Liver (tissue), 9 donors: Measurements from ENCODE around the gene ADCYAP1R1. TPM values are rescaled to one million over a fixed set of nuclear protein-coding genes. Genes with fewer than 3 reads are reported as not detected.

ENCODE experiments used
- DNase-seq: peaks from one replicate; pipeline ENCODE4 v3.0.0-alpha.2; 2017; ENCODE audit warnings: low spot score
- H3K27ac ChIP-seq, 2 donors: one replicate each; pipeline ENCODE4 v1.7.0; 2013; ENCODE audit warnings: inconsistent platforms in 2 of 2, low read length in 2 of 2, control low read depth in 1 of 2, low read depth in 1 of 2, mild to moderate bottlenecking in 1 of 2
- H3K27me3 ChIP-seq, 4 donors: one replicate each; pipeline versions ENCODE4 v1.6.1 to v1.7.0; 2013; ENCODE audit warnings: low read length in 3 of 4, inconsistent platforms in 1 of 4, mild to moderate bottlenecking in 1 of 4, moderate library complexity in 1 of 4; ENCODE audit not compliant: control insufficient read depth in 4 of 4, insufficient read depth in 4 of 4
- H3K36me3 ChIP-seq, 4 donors: one replicate each; pipeline versions ENCODE4 v1.6.1 to v1.7.0; 2013; ENCODE audit warnings: low read length in 3 of 4, mild to moderate bottlenecking in 3 of 4, low read depth in 1 of 4, moderate library complexity in 1 of 4; ENCODE audit not compliant: control insufficient read depth in 4 of 4, insufficient read depth in 3 of 4
- H3K4me1 ChIP-seq, 4 donors: one replicate each; pipeline versions ENCODE4 v1.6.1 to v1.7.0; 2013; ENCODE audit warnings: low read length in 3 of 4, mild to moderate bottlenecking in 3 of 4, moderate library complexity in 1 of 4; ENCODE audit not compliant: control insufficient read depth in 4 of 4, insufficient read depth in 4 of 4
- H3K4me3 ChIP-seq, 3 donors: one replicate each; pipeline versions ENCODE4 v1.6.1 to v1.7.0; 2013; ENCODE audit warnings: low read length in 3 of 3, control low read depth in 1 of 3, low read depth in 1 of 3, mild to moderate bottlenecking in 1 of 3
- H3K9ac ChIP-seq, 2 donors: one replicate each; pipeline ENCODE4 v1.7.0; 2013; ENCODE audit warnings: low read length in 2 of 2, mild to moderate bottlenecking in 2 of 2, moderate library complexity in 2 of 2, control low read depth in 1 of 2, low read depth in 1 of 2
- H3K9me3 ChIP-seq, 4 donors: one replicate each; pipeline versions ENCODE4 v1.6.1 to v1.7.0; 2013; ENCODE audit warnings: low read length in 3 of 4; ENCODE audit not compliant: control insufficient read depth in 4 of 4
- EGR1 ChIP-seq, 2 donors: IDR thresholded peaks; 2 replicates each; pipeline ENCODE4 v1.6.1; 2016 to 2018; ENCODE audit warnings: antibody characterized with exemption in 2 of 2, low read depth in 2 of 2
- FOXA1 ChIP-seq: IDR thresholded peaks from 2 replicates; pipeline ENCODE4 v1.6.1; 2016; ENCODE audit warnings: antibody characterized with exemption
- FOXA2 ChIP-seq: IDR thresholded peaks from 2 replicates; pipeline ENCODE4 v1.6.1; 2016; ENCODE audit warnings: antibody characterized with exemption
- GABPA ChIP-seq, 2 donors: IDR thresholded peaks in 1 of 2; conservative IDR thresholded peaks in 1 of 2; 2 replicates each; pipeline ENCODE4 v1.6.1; 2016; ENCODE audit warnings: antibody characterized with exemption in 2 of 2, mild to moderate bottlenecking in 1 of 2, moderate library complexity in 1 of 2
- HNF4A ChIP-seq, 2 donors: conservative IDR thresholded peaks; 2 replicates each; pipeline ENCODE4 v1.6.1; 2016; ENCODE audit warnings: antibody characterized with exemption in 2 of 2, mild to moderate bottlenecking in 2 of 2
- HNF4G ChIP-seq: IDR thresholded peaks from 2 replicates; pipeline ENCODE4 v1.6.1; 2016; ENCODE audit warnings: antibody characterized with exemption
- JUND ChIP-seq, 2 donors: IDR thresholded peaks; 2 replicates each; pipeline ENCODE4 v1.6.1; 2016; ENCODE audit warnings: antibody characterized with exemption in 2 of 2
- NR2F2 ChIP-seq: IDR thresholded peaks from 2 replicates; pipeline ENCODE4 v1.6.1; 2016; ENCODE audit warnings: antibody characterized with exemption
- RAD21 ChIP-seq, 2 donors: IDR thresholded peaks; 2 replicates each; pipeline ENCODE4 v1.6.1; 2016; ENCODE audit warnings: antibody characterized with exemption in 2 of 2, mild to moderate bottlenecking in 2 of 2
- RXRA ChIP-seq, 2 donors: IDR thresholded peaks; 2 replicates each; pipeline ENCODE4 v1.6.1; 2017 to 2018; ENCODE audit warnings: antibody characterized with exemption in 2 of 2, mild to moderate bottlenecking in 1 of 2
- SP1 ChIP-seq: IDR thresholded peaks from 2 replicates; pipeline ENCODE4 v1.6.1; 2018; ENCODE audit warnings: antibody characterized with exemption, mild to moderate bottlenecking
- TAF1 ChIP-seq: conservative IDR thresholded peaks from 2 replicates; pipeline ENCODE4 v1.6.1; 2016; ENCODE audit warnings: antibody characterized with exemption, mild to moderate bottlenecking
- YY1 ChIP-seq: IDR thresholded peaks from 2 replicates; pipeline ENCODE4 v1.6.1; 2016; ENCODE audit warnings: antibody characterized with exemption, mild to moderate bottlenecking
- WGBS: extraction: QIAGEN DNeasy Blood & Tissue Kit; methylation state at CpG from one replicate; pipeline ENCODE4 v1.1.7; 2013; 5-methylcytosine and 5-hydroxymethylcytosine counted together
- polyA plus RNA-seq, 2 donors: library from polyadenylated mRNA; stranded (reverse) in 1 of 2; unstranded in 1 of 2; fragments of 200-250 nt in 1 of 2; fragments of >200 nt in 1 of 2; fragmentation: Nextera tagmentation in 1 of 2; extraction: Ambion mirVana in 1 of 2; gene quantifications; one replicate each; pipeline versions ENCODE4 v1.2.1 to v1.2.3, GENCODE V29; 2013 to 2015
- total RNA-seq, 2 donors: library from RNA; depleted of rRNA; stranded (reverse); fragments of >200 nt; gene quantifications; one replicate each; pipeline ENCODE4 v1.2.3, GENCODE V29; 2014
- TF ChIP-seq, protein P1 (sequence below): IDR thresholded peaks from 2 replicates; pipeline ENCODE4 v1.6.1; 2016; ENCODE audit warnings: antibody characterized with exemption
- TF ChIP-seq, protein P2 (sequence below): IDR thresholded peaks from 2 replicates; pipeline ENCODE4 v1.6.1; 2016; ENCODE audit warnings: antibody characterized with exemption
- TF ChIP-seq, protein P3 (sequence below): fragments of 150-350 bp; IDR thresholded peaks from 2 replicates; pipeline ENCODE4 v1.5.1; 2017; ENCODE audit warnings: improper control_type of control experiment, low read depth, low read length; ENCODE audit not compliant: missing input control
- TF ChIP-seq, protein P4 (sequence below): IDR thresholded peaks from 2 replicates; pipeline ENCODE4 v1.6.1; 2016; ENCODE audit warnings: antibody characterized with exemption, mild to moderate bottlenecking
- donor health status: healthy.
- donor health status: healthy.
- donor health status: healthy.
- donor health status: healthy.
- donor health status: healthy.

ADCYAP1R1 gene
- total and polyA plus RNA-seq, 4 donors: 0.05 to 0.67 (median 0.12) TPM; not detected in 1

DNA sequence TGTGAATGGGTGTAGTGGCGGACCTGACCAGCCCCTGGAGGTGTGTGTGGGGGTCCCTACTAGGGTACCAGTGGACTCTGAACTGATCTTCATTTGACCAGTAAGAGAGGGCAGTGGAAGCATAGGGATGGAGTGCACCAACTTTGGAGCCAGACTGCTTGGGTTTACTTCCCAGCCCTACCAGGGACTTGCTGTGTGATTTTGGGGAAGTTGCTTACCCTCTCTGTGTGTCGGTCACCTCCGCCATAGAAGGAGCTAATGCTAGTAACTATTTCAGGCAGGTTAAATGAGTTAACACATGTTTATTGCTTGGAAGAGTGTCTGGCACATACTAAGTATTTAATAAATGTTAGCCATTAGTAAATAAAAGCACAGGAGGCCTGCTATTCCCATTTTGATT, 6.6 kb downstream of the ADCYAP1R1 start:
- WGBS: 88% methylated on average over 3 of the region's 3 CpGs
- no peak for TF ChIP-seq SP1
- TF ChIP-seq, protein P1, sequence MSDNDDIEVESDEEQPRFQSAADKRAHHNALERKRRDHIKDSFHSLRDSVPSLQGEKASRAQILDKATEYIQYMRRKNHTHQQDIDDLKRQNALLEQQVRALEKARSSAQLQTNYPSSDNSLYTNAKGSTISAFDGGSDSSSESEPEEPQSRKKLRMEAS: no peak
- TF ChIP-seq RXRA (IDR thresholded peaks at IDR 0.05): no peak
- TF ChIP-seq, protein P2, sequence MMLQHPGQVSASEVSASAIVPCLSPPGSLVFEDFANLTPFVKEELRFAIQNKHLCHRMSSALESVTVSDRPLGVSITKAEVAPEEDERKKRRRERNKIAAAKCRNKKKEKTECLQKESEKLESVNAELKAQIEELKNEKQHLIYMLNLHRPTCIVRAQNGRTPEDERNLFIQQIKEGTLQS: no peak
- TF ChIP-seq YY1: no peak
- TF ChIP-seq HNF4A (conservative IDR thresholded peaks at IDR 0.05): no peak
- no peak for TF ChIP-seq GABPA (IDR thresholded peaks at IDR 0.05 in 1 of 2, conservative IDR thresholded peaks at IDR 0.05 in 1 of 2)
- no peak for TF ChIP-seq TAF1
- no peak for TF ChIP-seq FOXA2
- TF ChIP-seq, protein P3, sequence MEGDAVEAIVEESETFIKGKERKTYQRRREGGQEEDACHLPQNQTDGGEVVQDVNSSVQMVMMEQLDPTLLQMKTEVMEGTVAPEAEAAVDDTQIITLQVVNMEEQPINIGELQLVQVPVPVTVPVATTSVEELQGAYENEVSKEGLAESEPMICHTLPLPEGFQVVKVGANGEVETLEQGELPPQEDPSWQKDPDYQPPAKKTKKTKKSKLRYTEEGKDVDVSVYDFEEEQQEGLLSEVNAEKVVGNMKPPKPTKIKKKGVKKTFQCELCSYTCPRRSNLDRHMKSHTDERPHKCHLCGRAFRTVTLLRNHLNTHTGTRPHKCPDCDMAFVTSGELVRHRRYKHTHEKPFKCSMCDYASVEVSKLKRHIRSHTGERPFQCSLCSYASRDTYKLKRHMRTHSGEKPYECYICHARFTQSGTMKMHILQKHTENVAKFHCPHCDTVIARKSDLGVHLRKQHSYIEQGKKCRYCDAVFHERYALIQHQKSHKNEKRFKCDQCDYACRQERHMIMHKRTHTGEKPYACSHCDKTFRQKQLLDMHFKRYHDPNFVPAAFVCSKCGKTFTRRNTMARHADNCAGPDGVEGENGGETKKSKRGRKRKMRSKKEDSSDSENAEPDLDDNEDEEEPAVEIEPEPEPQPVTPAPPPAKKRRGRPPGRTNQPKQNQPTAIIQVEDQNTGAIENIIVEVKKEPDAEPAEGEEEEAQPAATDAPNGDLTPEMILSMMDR: no peak
- no peak for TF ChIP-seq EGR1 (IDR thresholded peaks at IDR 0.05; ENCODE audit: low read depth in 2 of 2)
- Histone ChIP-seq H3K27ac (no peak overlapping the region), H3K36me3 (no peaks in the 10 kb centered on the region), H3K27me3 (peaks cover 0 to under 1% (median 0%) of the 10 kb centered on the region in 4 donors), H3K9ac (no peak overlapping the region), H3K9me3 (no peaks in the 10 kb centered on the region), H3K4me3 (no peak overlapping the region), H3K4me1 (no peaks in the 10 kb centered on the region)
- DNase-seq: no peak

DNA sequence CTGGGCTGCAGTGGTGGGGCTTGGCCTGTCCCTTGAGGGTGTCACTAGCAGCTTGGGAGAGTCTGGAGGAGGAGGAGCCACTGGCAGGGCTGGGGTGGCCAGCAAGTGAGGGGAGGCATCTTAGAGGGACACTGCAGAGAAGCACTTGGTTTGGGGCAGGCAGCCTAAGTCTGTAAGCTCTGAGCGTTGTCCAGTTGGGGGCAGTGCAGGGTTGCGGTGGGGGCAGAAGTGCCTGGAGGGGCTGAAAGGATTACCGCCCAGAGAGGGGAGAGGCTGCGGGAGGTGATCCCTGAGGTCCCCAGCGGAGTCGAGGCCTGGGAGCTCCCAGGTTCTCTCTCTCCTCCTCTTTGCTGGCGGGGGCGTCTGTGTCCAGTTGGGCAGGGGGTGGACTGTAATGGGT, 7.4 kb downstream of the ADCYAP1R1 start:
- no peak for DNase-seq
- Histone ChIP-seq H3K9me3 (no peaks in the 10 kb centered on the region), H3K4me1 (no peaks in the 10 kb centered on the region), H3K27ac (no peak overlapping the region), H3K36me3 (no peaks in the 10 kb centered on the region), H3K27me3 (no peaks in the 10 kb centered on the region), H3K9ac (no peak overlapping the region), H3K4me3 (no peak overlapping the region)
- TF ChIP-seq FOXA1 (no peak), HNF4G (no peak), NR2F2 (no peak), SP1 (no peak), HNF4A (conservative IDR thresholded peaks at IDR 0.05) (no peak), GABPA (IDR thresholded peaks at IDR 0.05 in 1 of 2, conservative IDR thresholded peaks at IDR 0.05 in 1 of 2) (no peak), YY1 (no peak), JUND (IDR thresholded peaks at IDR 0.05) (no peak), FOXA2 (no peak), RAD21 (IDR thresholded peaks at IDR 0.05) (no peak)
- TF ChIP-seq, protein P3: no peak
- TF ChIP-seq, protein P1: no peak
- TF ChIP-seq, protein P4, sequence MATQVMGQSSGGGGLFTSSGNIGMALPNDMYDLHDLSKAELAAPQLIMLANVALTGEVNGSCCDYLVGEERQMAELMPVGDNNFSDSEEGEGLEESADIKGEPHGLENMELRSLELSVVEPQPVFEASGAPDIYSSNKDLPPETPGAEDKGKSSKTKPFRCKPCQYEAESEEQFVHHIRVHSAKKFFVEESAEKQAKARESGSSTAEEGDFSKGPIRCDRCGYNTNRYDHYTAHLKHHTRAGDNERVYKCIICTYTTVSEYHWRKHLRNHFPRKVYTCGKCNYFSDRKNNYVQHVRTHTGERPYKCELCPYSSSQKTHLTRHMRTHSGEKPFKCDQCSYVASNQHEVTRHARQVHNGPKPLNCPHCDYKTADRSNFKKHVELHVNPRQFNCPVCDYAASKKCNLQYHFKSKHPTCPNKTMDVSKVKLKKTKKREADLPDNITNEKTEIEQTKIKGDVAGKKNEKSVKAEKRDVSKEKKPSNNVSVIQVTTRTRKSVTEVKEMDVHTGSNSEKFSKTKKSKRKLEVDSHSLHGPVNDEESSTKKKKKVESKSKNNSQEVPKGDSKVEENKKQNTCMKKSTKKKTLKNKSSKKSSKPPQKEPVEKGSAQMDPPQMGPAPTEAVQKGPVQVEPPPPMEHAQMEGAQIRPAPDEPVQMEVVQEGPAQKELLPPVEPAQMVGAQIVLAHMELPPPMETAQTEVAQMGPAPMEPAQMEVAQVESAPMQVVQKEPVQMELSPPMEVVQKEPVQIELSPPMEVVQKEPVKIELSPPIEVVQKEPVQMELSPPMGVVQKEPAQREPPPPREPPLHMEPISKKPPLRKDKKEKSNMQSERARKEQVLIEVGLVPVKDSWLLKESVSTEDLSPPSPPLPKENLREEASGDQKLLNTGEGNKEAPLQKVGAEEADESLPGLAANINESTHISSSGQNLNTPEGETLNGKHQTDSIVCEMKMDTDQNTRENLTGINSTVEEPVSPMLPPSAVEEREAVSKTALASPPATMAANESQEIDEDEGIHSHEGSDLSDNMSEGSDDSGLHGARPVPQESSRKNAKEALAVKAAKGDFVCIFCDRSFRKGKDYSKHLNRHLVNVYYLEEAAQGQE: no peak
- WGBS: 60% methylated on average over 8 of the region's 8 CpGs
